ENCODE data around the gene CNTNAP2.

Gene CNTNAP2

DNA sequence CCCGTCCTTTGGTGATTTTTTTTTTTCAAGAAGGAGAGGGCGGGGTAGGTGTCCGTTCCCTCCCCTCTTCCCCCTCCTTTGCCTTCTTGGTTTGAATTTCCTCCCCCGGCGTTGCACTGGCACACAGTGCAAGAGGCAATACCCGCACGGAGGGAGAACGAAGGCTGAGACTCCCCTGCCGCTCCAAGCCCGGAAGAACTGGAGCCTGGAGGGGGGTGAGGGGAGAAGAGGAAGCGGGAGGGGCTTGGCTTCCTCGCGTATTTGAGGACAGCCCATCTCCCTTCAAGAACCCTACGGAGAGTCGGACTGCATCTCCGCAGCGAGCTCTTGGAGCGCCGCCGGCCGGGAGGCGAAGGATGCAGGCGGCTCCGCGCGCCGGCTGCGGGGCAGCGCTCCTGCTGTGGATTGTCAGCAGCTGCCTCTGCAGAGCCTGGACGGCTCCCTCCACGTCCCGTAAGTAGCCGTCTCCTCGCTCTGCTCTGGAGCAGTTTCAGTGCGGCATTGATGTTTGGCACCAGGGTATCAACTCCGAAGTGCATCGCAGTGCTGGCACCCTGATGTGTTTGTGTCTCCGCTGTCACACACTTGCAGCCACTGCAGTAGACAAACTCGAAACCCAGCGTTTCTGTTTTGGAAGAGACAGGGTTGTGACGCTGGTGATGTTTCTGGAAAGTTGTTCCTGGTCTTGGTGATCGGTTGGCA lies at the start of gene CNTNAP2:
CNTNAP2 (plus strand) TSS at position 281 of the 702 bp plus-strand sequence; CDS start at position 357, 76 bp downstream.
- no peaks in the 10 kb centered on the region for H3K36me3 Mint-ChIP-seq
- H3K4me3 Mint-ChIP-seq: peak within 1 kb of the TSS; percentile 61
- peaks cover 6% of the 10 kb centered on the region for H3K9me3 Mint-ChIP-seq (ENCODE audit: low read depth)
- no peak within 1 kb of the TSS for H3K27ac Mint-ChIP-seq
- H3K4me1 Mint-ChIP-seq (ENCODE audit: low read depth): peaks cover 12% of the 10 kb centered on the region
- peaks cover 29% of the 10 kb centered on the region for H3K27me3 Mint-ChIP-seq

DNA sequence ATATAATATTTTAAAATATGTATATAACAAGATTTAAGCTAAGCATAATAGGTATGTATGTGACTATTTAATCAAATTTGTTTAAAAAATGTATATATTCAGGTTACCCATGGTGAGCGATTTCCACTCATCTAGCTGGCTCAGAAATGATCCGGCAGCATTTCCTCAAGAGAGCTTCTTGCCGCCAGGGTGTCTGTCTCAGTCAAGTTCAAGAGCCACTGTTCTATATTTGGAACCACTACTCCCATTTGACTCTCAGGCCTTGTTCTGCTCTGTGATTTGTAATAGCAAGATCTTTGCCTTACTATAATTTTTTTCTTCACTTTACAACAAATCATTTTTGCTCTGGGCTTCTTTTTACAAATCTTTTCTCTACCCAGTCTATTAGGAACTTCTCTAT lies 48.7 kb upstream of the CNTNAP2 start:
- Mint-ChIP-seq H3K4me3 (no peak overlapping the region), H3K27me3 (no peaks in the 10 kb centered on the region), H3K9me3 (ENCODE audit: low read depth) (peaks cover 3% of the 10 kb centered on the region), H3K4me1 (ENCODE audit: low read depth) (no peaks in the 10 kb centered on the region), H3K27ac (no peak overlapping the region), H3K36me3 (no peaks in the 10 kb centered on the region)

DNA sequence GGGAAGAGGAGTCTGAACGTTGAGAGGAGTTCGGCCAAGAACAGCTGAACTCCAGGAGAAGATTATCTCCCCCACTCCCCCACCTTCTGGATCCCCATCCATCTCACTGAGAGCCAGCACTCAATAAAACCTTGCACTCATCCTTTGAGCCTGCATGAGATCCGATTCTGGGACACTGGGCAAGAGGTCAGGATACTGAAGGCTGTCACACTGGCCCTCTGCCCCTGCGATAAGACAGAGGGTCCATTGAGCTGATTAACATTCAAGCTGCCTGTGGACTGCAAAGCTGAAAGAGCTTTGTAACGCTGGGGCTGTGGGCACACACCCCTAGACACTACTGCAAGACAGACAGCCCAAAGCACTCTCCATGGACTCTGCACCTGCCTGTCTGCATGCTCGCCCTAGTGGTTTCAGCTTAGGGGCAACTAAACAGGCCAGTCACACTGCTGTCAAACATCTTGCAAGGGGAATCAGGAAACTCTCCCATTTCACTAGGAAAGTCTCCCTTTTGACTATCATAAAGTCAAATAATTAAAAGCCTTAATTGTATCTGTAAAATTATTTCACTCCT lies 42.3 kb upstream of the CNTNAP2 start:
- H3K36me3 Mint-ChIP-seq: no peaks in the 10 kb centered on the region
- no peak overlapping the region for H3K27ac Mint-ChIP-seq
- no peak overlapping the region for H3K4me3 Mint-ChIP-seq
- no peaks in the 10 kb centered on the region for H3K4me1 Mint-ChIP-seq (ENCODE audit: low read depth)
- H3K27me3 Mint-ChIP-seq: no peaks in the 10 kb centered on the region
- H3K9me3 Mint-ChIP-seq (ENCODE audit: low read depth): peaks cover 3% of the 10 kb centered on the region

DNA sequence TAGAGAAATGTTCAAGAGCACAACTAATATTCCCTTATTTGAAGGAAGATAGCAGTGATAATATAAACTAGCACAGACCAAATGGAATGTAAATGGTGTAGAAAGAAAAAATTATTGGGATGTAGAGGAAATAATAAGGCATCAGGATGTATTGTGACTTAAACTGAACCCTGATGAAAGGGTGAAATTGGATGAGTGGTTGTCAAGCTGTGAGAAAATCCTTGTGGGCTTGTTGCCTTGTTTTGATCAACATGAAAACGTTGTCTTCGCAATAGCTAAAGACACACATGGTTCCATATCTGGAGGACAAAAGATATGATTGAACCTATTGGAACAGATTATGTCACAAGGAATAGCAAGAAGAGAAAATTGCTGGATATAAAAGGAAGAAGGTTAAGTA lies 40.3 kb upstream of the CNTNAP2 start:
- H3K4me1 Mint-ChIP-seq (ENCODE audit: low read depth): no peaks in the 10 kb centered on the region
- no peaks in the 10 kb centered on the region for H3K27me3 Mint-ChIP-seq
- H3K27ac Mint-ChIP-seq: no peak overlapping the region
- no peaks in the 10 kb centered on the region for H3K36me3 Mint-ChIP-seq
- H3K4me3 Mint-ChIP-seq: no peak overlapping the region
- H3K9me3 Mint-ChIP-seq (ENCODE audit: low read depth): peaks cover 3% of the 10 kb centered on the region

DNA sequence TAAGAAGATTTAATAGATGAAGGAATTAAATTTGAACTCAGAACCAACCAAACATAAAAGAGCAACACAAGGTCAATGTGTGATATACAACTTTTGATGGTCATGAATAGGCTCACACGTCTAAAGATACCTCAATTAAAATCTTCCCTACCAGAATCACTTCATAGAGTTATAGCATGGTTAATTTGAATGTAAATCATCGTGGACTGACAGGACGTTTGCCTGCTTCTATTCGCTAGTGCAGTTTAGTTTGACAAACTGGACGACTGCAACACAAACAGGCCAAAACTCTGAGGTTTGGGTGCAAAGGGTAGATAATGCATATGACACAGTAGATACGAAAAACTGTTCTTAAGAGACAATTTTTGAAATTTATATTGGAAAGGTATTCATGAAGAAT lies 32.5 kb upstream of the CNTNAP2 start:
- no peaks in the 10 kb centered on the region for H3K9me3 Mint-ChIP-seq (ENCODE audit: low read depth)
- no peaks in the 10 kb centered on the region for H3K27me3 Mint-ChIP-seq
- no peak overlapping the region for H3K4me3 Mint-ChIP-seq
- H3K4me1 Mint-ChIP-seq (ENCODE audit: low read depth): no peaks in the 10 kb centered on the region
- no peaks in the 10 kb centered on the region for H3K36me3 Mint-ChIP-seq
- no peak overlapping the region for H3K27ac Mint-ChIP-seq

DNA sequence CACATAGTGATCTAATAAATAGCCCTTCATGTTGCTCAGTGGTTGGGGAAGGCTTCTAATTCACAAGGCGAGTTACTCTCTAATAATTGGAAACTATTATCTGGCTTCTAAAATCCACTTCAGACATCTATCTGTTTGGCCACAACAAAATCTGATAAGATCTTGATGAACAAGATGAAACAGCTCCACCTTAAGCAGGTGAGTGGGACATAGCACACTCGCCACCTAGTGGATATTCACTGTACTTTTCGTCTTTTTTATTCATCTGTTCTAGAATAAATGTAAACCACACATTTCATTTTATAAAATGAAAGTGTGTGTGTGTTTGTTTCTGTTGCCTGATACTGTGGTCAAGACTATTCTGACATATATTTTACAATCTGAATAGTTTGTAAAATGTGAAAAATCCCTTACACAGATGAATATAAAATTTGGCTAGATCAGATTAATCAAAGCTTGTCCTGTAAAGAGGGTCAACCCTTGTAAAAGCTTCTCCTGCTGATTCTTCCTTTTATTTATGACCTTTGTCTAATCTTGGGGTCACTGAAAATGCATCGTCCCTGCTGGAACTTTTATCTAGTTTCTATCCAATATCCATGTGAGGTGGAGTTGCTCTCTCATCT lies 26.5 kb upstream of the CNTNAP2 start:
- H3K4me1 Mint-ChIP-seq (ENCODE audit: low read depth): no peaks in the 10 kb centered on the region
- no peaks in the 10 kb centered on the region for H3K9me3 Mint-ChIP-seq (ENCODE audit: low read depth)
- H3K27ac Mint-ChIP-seq: no peak overlapping the region
- no peak overlapping the region for H3K4me3 Mint-ChIP-seq
- no peaks in the 10 kb centered on the region for H3K27me3 Mint-ChIP-seq
- H3K36me3 Mint-ChIP-seq: no peaks in the 10 kb centered on the region

GRCh38 chr7:146094356-146094755 lies 22.2 kb upstream of the CNTNAP2 start:
- no peak overlapping the region for H3K27ac Mint-ChIP-seq
- H3K4me1 Mint-ChIP-seq (ENCODE audit: low read depth): no peaks in the 10 kb centered on the region
- H3K9me3 Mint-ChIP-seq (ENCODE audit: low read depth): no peaks in the 10 kb centered on the region
- no peaks in the 10 kb centered on the region for H3K27me3 Mint-ChIP-seq
- no peaks in the 10 kb centered on the region for H3K36me3 Mint-ChIP-seq
- no peak overlapping the region for H3K4me3 Mint-ChIP-seq

GRCh38 chr7:146096994-146097393 lies 19.6 kb upstream of the CNTNAP2 start:
- Mint-ChIP-seq H3K9me3 (ENCODE audit: low read depth) (no peaks in the 10 kb centered on the region), H3K36me3 (no peaks in the 10 kb centered on the region), H3K4me1 (ENCODE audit: low read depth) (no peaks in the 10 kb centered on the region), H3K27ac (no peak overlapping the region), H3K4me3 (no peak overlapping the region), H3K27me3 (no peaks in the 10 kb centered on the region)

- H3K27me3 Mint-ChIP-seq: no peaks in the 10 kb centered on the region
- H3K9me3 Mint-ChIP-seq (ENCODE audit: low read depth): peaks cover 4% of the 10 kb centered on the region
- H3K4me3 Mint-ChIP-seq: no peak overlapping the region
- no peaks in the 10 kb centered on the region for H3K4me1 Mint-ChIP-seq (ENCODE audit: low read depth)
- H3K36me3 Mint-ChIP-seq: no peaks in the 10 kb centered on the region
- H3K27ac Mint-ChIP-seq: no peak overlapping the region
Measured at GRCh38 chr7:146106319-146106718, 10.3 kb upstream of the CNTNAP2 start.

- H3K4me3 Mint-ChIP-seq: no peak overlapping the region
- peaks cover 12% of the 10 kb centered on the region for H3K4me1 Mint-ChIP-seq (ENCODE audit: low read depth)
- H3K36me3 Mint-ChIP-seq: no peaks in the 10 kb centered on the region
- peaks cover 25% of the 10 kb centered on the region for H3K27me3 Mint-ChIP-seq
- H3K27ac Mint-ChIP-seq: no peak overlapping the region
- H3K9me3 Mint-ChIP-seq (ENCODE audit: low read depth): peaks cover 10% of the 10 kb centered on the region
Measured at GRCh38 chr7:146112755-146113154, 3.8 kb upstream of the CNTNAP2 start.

DNA sequence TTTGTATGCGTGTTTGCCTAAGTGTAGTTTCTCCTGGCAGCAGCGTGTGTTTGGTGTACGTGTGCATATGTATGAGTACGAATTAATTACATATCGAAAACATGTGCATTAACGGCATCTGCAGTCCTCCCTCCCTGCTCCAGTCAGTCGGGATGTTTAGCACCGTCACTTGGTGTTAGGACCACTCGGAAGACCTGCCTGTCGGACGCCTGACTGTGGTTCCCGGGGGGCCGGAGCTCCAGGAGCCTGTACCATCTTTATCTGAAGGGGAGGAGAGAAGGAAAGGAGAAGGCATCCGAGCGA lies 1.1 kb upstream of the CNTNAP2 start:
- Mint-ChIP-seq H3K36me3 (no peaks in the 10 kb centered on the region), H3K27ac (no peak overlapping the region), H3K4me3 (peak overlapping the region; percentile 60)

GRCh38 chr7:146115851-146116520 lies 615 bp upstream of the CNTNAP2 start:
- Mint-ChIP-seq H3K4me3 (peak overlapping the region; percentile 61), H3K27ac (no peak overlapping the region), H3K27me3 (peaks cover 29% of the 10 kb centered on the region), H3K9me3 (ENCODE audit: low read depth) (peaks cover 6% of the 10 kb centered on the region), H3K4me1 (ENCODE audit: low read depth) (peaks cover 12% of the 10 kb centered on the region), H3K36me3 (no peaks in the 10 kb centered on the region)

More for the DNA sequence above, 1.1 kb upstream of the CNTNAP2 start:
- Mint-ChIP-seq H3K4me1 (ENCODE audit: low read depth) (peaks cover 12% of the 10 kb centered on the region), H3K9me3 (ENCODE audit: low read depth) (peaks cover 8% of the 10 kb centered on the region), H3K27me3 (peaks cover 29% of the 10 kb centered on the region)

GRCh38 chr7:146117576-146117975 lies 975 bp downstream of the CNTNAP2 start:
- Mint-ChIP-seq H3K9me3 (ENCODE audit: low read depth) (peaks cover 6% of the 10 kb centered on the region), H3K4me1 (ENCODE audit: low read depth) (peaks cover 12% of the 10 kb centered on the region), H3K4me3 (no peak overlapping the region)

DNA sequence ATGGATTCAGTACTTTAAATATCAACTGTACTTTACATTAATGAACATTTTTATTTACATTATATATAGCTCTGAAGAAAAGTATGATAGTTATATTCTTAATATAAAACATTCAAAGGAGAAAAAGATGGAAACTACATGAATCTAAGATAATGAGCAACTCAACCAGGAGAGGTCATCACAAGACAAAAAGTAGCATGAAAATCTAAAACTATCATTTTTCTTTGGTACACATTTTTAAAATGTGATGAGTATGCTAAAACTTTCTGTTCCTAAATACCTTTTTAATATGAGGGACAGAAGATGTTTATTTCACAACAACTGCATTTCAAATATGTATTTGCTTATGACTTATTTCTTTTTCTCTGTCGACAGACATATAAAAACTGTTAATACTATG lies 2.4 kb downstream of the CNTNAP2 start:
- no peak overlapping the region for H3K27ac Mint-ChIP-seq

More at GRCh38 chr7:146117576-146117975, 975 bp downstream of the CNTNAP2 start:
- Mint-ChIP-seq H3K27ac (no peak overlapping the region), H3K36me3 (no peaks in the 10 kb centered on the region), H3K27me3 (peaks cover 26% of the 10 kb centered on the region)

GRCh38 chr7:146123715-146124114 lies 7.1 kb downstream of the CNTNAP2 start:
- H3K9me3 Mint-ChIP-seq (ENCODE audit: low read depth): no peaks in the 10 kb centered on the region
- H3K27ac Mint-ChIP-seq: no peak overlapping the region
- no peak overlapping the region for H3K4me3 Mint-ChIP-seq
- no peaks in the 10 kb centered on the region for H3K36me3 Mint-ChIP-seq
- no peaks in the 10 kb centered on the region for H3K4me1 Mint-ChIP-seq (ENCODE audit: low read depth)
- peaks cover 4% of the 10 kb centered on the region for H3K27me3 Mint-ChIP-seq

More for the DNA sequence above, 2.4 kb downstream of the CNTNAP2 start:
- Mint-ChIP-seq H3K9me3 (ENCODE audit: low read depth) (peaks cover 6% of the 10 kb centered on the region), H3K4me1 (ENCODE audit: low read depth) (peaks cover 12% of the 10 kb centered on the region), H3K27me3 (peaks cover 25% of the 10 kb centered on the region), H3K4me3 (no peak overlapping the region), H3K36me3 (no peaks in the 10 kb centered on the region)

Data from activated naive CD8-positive, alpha-beta T cell (primary cell).